ENCODE results near the gene ARL3. TPM values are rescaled to one million over a fixed set of nuclear protein-coding genes. Genes with fewer than 3 reads are reported as not detected.

ARL3 gene
- total RNA-seq, 1 donor, result 6.0 TPM

- DNase-seq (ENCODE audit: low read depth), result no peak
- no peak for TF ChIP-seq CTCF (IDR thresholded peaks at IDR 0.05; ENCODE audit: insufficient read depth, low read depth, low read length)
- no peak overlapping the region for H3K4me3 ChIP-seq (ENCODE audit: low read depth, low read length)
Observed at GRCh38 chr10:102735065-102735562, 20.9 kb upstream of the ARL3 start.

GRCh38 chr10:102732661-102733060 is 18.5 kb upstream of the ARL3 start:
- no peak overlapping the region for H3K4me3 ChIP-seq (ENCODE audit: low read depth, low read length)
- no peak for TF ChIP-seq CTCF (IDR thresholded peaks at IDR 0.05; ENCODE audit: insufficient read depth, low read depth, low read length)
- DNase-seq (ENCODE audit: low read depth), result no peak

GRCh38 chr10:102731222-102731800 is 17.1 kb upstream of the ARL3 start:
- no peak overlapping the region for H3K4me3 ChIP-seq (ENCODE audit: low read depth, low read length)
- no peak for TF ChIP-seq CTCF (IDR thresholded peaks at IDR 0.05; ENCODE audit: insufficient read depth, low read depth, low read length)

GRCh38 chr10:102729029-102730026 is 15.1 kb upstream of the ARL3 start:
- H3K4me3 ChIP-seq (ENCODE audit: low read depth, low read length), result no peak overlapping the region
- peak; percentile 81 for DNase-seq (ENCODE audit: low read depth)
- peak; percentile 88 for TF ChIP-seq CTCF (IDR thresholded peaks at IDR 0.05; ENCODE audit: insufficient read depth, low read depth, low read length)

More at GRCh38 chr10:102731222-102731800, 17.1 kb upstream of the ARL3 start:
- DNase-seq (ENCODE audit: low read depth), result no peak

GRCh38 chr10:102727037-102727818 is 13.0 kb upstream of the ARL3 start:
- TF ChIP-seq CTCF (IDR thresholded peaks at IDR 0.05; ENCODE audit: insufficient read depth, low read depth, low read length), result no peak
- no peak for DNase-seq (ENCODE audit: low read depth)
- no peak overlapping the region for H3K4me3 ChIP-seq (ENCODE audit: low read depth, low read length)

- no peak for TF ChIP-seq CTCF (IDR thresholded peaks at IDR 0.05; ENCODE audit: insufficient read depth, low read depth, low read length)
- no peak for DNase-seq (ENCODE audit: low read depth)
- H3K4me3 ChIP-seq (ENCODE audit: low read depth, low read length), result no peak overlapping the region
Observed at GRCh38 chr10:102726274-102726673, 12.1 kb upstream of the ARL3 start.
